A549 (cell line): ENCODE data around the gene HDGFL2. TPM values are rescaled to one million over a fixed set of nuclear protein-coding genes. Genes with fewer than 3 reads are reported as not detected.
A peak's percentile ranks its signal among the peaks of the same experiment; 100 is the strongest.

Experiments
- ATAC-seq, 2 experiments: fragments of 200-7000 bp in 1 of 2; fragments of >200 bp in 1 of 2; cut with Nextera tagmentation in 1 of 2; cut with Tn5 transposase in 1 of 2; 3 replicates each; pipeline versions ENCODE4 v1.8.0 to v1.9.1; 2018 to 2020; ENCODE audit warnings: mild to moderate bottlenecking in 1 of 2, moderate library complexity in 1 of 2
- CTCF ChIA-PET: fragments of 300-600 bp; sonication (Branson Sonifier 250); formaldehyde crosslinking; extraction: SDS; loops from one replicate; lab custom pipeline; 2021; ENCODE audit warnings: antibody characterized with exemption, inconsistent platforms; lab: Yijun Ruan, JAX
- POLR2A ChIA-PET: fragments of 350-600 bp; formaldehyde crosslinking; extraction: SDS; loops from one replicate; lab custom pipeline; 2021; ENCODE audit warnings: antibody characterized with exemption, inconsistent platforms; lab: Yijun Ruan, JAX
- DNase-seq, 2 experiments: peaks; one replicate each; pipeline versions ENCODE4 v3.0.0 to v3.0.0-alpha.2; 2011 to 2016; ENCODE audit warnings: low read depth in 1 of 2, low spot score in 1 of 2
- FAIRE-seq: peaks from 2 replicates; lab custom pipeline; 2011; peaks lifted over from hg19 to GRCh38; lab: Jason Lieb, UNC
- H3K27ac ChIP-seq, 2 experiments: fragments of >200 bp; sonication (Bioruptor Twin); formaldehyde crosslinking; 3 replicates each; pipeline ENCODE4 v1.5.1; 2016 to 2017
- H3K4me1 ChIP-seq: fragments of >200 bp; sonication (Bioruptor Twin); formaldehyde crosslinking; 3 replicates; pipeline ENCODE4 v1.6.1; 2016
- H3K4me2 ChIP-seq: fragments of >200 bp; sonication (Bioruptor Twin); formaldehyde crosslinking; 3 replicates; pipeline ENCODE4 v1.6.1; 2016
- H3K4me3 ChIP-seq: fragments of >200 bp; sonication (Bioruptor Twin); formaldehyde crosslinking; 3 replicates; pipeline ENCODE4 v1.5.1; 2016
- H3K9me3 ChIP-seq: fragments of >200 bp; sonication (Bioruptor Twin); formaldehyde crosslinking; 3 replicates; pipeline ENCODE4 v1.6.1; 2016
- BHLHE40 ChIP-seq: IDR thresholded peaks from 2 replicates; pipeline ENCODE4 v1.6.1; 2012; ENCODE audit warnings: low read depth, low read length, inconsistent platforms
- CTCF ChIP-seq: fragments of >200 bp; sonication (Bioruptor Twin); formaldehyde crosslinking; IDR thresholded peaks from 3 replicates; pipeline ENCODE4 v1.5.1; 2016
- E2F6 ChIP-seq: IDR thresholded peaks from 2 replicates; pipeline ENCODE4 v1.6.1; 2012; ENCODE audit warnings: low read depth, borderline replicate concordance
- ELK1 ChIP-seq: fragments of 150-350 bp; IDR thresholded peaks from 2 replicates; pipeline ENCODE4 v1.6.1; 2014; ENCODE audit warnings: low read depth, mild to moderate bottlenecking, low read length
- ESRRA ChIP-seq: fragments of 150-350 bp; IDR thresholded peaks from 2 replicates; pipeline ENCODE4 v1.6.1; 2014; ENCODE audit warnings: mild to moderate bottlenecking, low read length, borderline replicate concordance
- HEYL ChIP-seq: fragments of 250-450 bp; sonication (Bioruptor Pico); IDR thresholded peaks from 2 replicates; pipeline ENCODE4 v1.8.0; 2021; ENCODE audit warnings: mild to moderate bottlenecking, moderate library complexity
- HOXA7 ChIP-seq: fragments of 250-450 bp; sonication (Bioruptor Pico); IDR thresholded peaks from 2 replicates; pipeline ENCODE4 v1.5.0; 2020; ENCODE audit warnings: mild to moderate bottlenecking, moderate library complexity
- HOXB5 ChIP-seq: fragments of 250-450 bp; sonication (Bioruptor Pico); IDR thresholded peaks from 2 replicates; pipeline ENCODE4 v1.5.0; 2020; ENCODE audit warnings: mild to moderate bottlenecking, moderate library complexity
- MAX ChIP-seq: IDR thresholded peaks from 2 replicates; pipeline ENCODE4 v1.6.1; 2012
- MAZ ChIP-seq: fragments of 150-350 bp; IDR thresholded peaks from 2 replicates; pipeline ENCODE4 v1.6.1; 2014; ENCODE audit warnings: antibody characterized with exemption, low read depth, low read length, borderline replicate concordance
- MYC ChIP-seq: IDR thresholded peaks from 2 replicates; pipeline ENCODE4 v1.6.1; 2012; ENCODE audit warnings: mild to moderate bottlenecking, inconsistent platforms, low read length, improper control_type of control experiment, borderline replicate concordance
- NR3C1 ChIP-seq: fragments of >200 bp; sonication (Bioruptor Twin); formaldehyde crosslinking; IDR thresholded peaks from 3 replicates; pipeline ENCODE4 v1.6.1; 2017
- PBX3 ChIP-seq: IDR thresholded peaks from 2 replicates; pipeline ENCODE4 v1.6.1; 2012
- RAD21 ChIP-seq, 2 experiments: fragments of >200 bp in 1 of 2; sonication (Bioruptor Twin) in 1 of 2; formaldehyde crosslinking in 1 of 2; IDR thresholded peaks in 1 of 2; conservative IDR thresholded peaks in 1 of 2; 2 replicates in 1 of 2; 3 replicates in 1 of 2; pipeline ENCODE4 v1.6.1; 2012 to 2018; ENCODE audit warnings: inconsistent platforms in 1 of 2
- REST ChIP-seq: fragments of 200-600 bp; sonication (generic); IDR thresholded peaks from 2 replicates; pipeline ENCODE4 v1.6.1; 2016; ENCODE audit warnings: antibody characterized with exemption, mild to moderate bottlenecking, moderate library complexity
- SREBF2 ChIP-seq: fragments of 450-650 bp; IDR thresholded peaks from 2 replicates; pipeline ENCODE4 v1.6.1; 2014; ENCODE audit warnings: mild to moderate bottlenecking, moderate library complexity
- TFCP2L1 ChIP-seq: fragments of 250-450 bp; sonication (Bioruptor Pico); IDR thresholded peaks from 2 replicates; pipeline ENCODE4 v1.5.0; 2021; ENCODE audit warnings: mild to moderate bottlenecking
- ZC3H11A ChIP-seq: fragments of 450-650 bp; IDR thresholded peaks from 2 replicates; pipeline ENCODE4 v1.6.1; 2014; ENCODE audit warnings: antibody characterized with exemption, mild to moderate bottlenecking
- ZSCAN20 ChIP-seq: fragments of 250-450 bp; sonication (Bioruptor Pico); IDR thresholded peaks from 2 replicates; pipeline ENCODE4 v1.8.0; 2022; ENCODE audit warnings: mild to moderate bottlenecking, moderate library complexity
- WGBS: methylation state at CpG from one replicate; pipeline ENCODE4 v1.1.6; 2017; ENCODE audit errors: missing lambda C conversion rate; 5-methylcytosine and 5-hydroxymethylcytosine counted together
- polyA plus RNA-seq, 4 experiments: library from polyadenylated mRNA; depleted of rRNA in 3 of 4; stranded (reverse); fragments of >200 nt; fragmentation: RNase III in 1 of 4; extraction: RNeasy Plus Mini Kit Qiagen cat#74134 plus additional on column Dnase treatment in 1 of 4; gene quantifications; 2 replicates in 3 of 4; 3 replicates in 1 of 4; pipeline ENCODE4 v1.2.3, GENCODE V29; 2011 to 2017

HDGFL2 gene
- polyA plus RNA-seq, 2 of the 4 experiments (the other 2 are of a cell fraction) = 10.8 to 34.3 TPM

GRCh38 chr19:4534836-4535658 is 63.0 kb downstream of the HDGFL2 start, which contains the start of gene PLIN5:
TSS of gene PLIN5 (minus strand) at chr19:4535224. CDS start at chr19:4534074, 1,150 bp downstream.
- no peak for TF ChIP-seq NR3C1
- no peak for TF ChIP-seq ELK1
- TF ChIP-seq PBX3 = no peak
- TF ChIP-seq ZC3H11A = no peak
- TF ChIP-seq CTCF = no peak
- TF ChIP-seq ZSCAN20 (CRISPR knock-in tag) = no peak
- TF ChIP-seq MYC = no peak
- 23% methylated on average over 15 of the region's 49 CpGs for WGBS
- Histone ChIP-seq H3K4me2 (peak within 1 kb of the TSS; percentile 75), H3K9me3 (no peaks in the 10 kb centered on the region), H3K4me1 (no peaks in the 10 kb centered on the region), H3K4me3 (peak within 1 kb of the TSS; percentile 32; the same call in 1 of the 3 replicates), H3K27ac (0 out of 6 replicates have a peak within 1 kb of the TSS, but pooled peaks of 1 of the 2 experiments have one; percentile 28)
- DNase-seq (peak; percentile 65 to 66), FAIRE-seq (no peak), ATAC-seq (peak; percentile 61 to 83)
- POLR2A ChIA-PET = interaction anchor here (0.9 kb wide), 1 partner anchor 14 kb away, joined by 4 read pairs; no protein-coding TSS in a partner anchor
- CTCF ChIA-PET = interaction anchor here (0.6 to 3.5 kb wide), 5 partner anchors 11 to 545 kb away, joined by 3 to 51 read pairs (median 6); no protein-coding TSS in a partner anchor

GRCh38 chr19:4536798-4537197 is 64.7 kb downstream of the HDGFL2 start:
- no peak for ATAC-seq
- Histone ChIP-seq H3K9me3 (no peaks in the 10 kb centered on the region), H3K4me3 (no peak overlapping the region), H3K4me1 (no peaks in the 10 kb centered on the region), H3K4me2 (no peak overlapping the region), H3K27ac (no peak overlapping the region)
- TF ChIP-seq RAD21 (conservative IDR thresholded peaks at IDR 0.05 in 1 of 2, IDR thresholded peaks at IDR 0.05 in 1 of 2) (no peak), HOXA7 (CRISPR knock-in tag) (no peak)
- ChIA-PET CTCF (interaction anchor here (3.5 kb wide), 1 partner anchor 13 kb away, joined by 51 read pairs; no protein-coding TSS in a partner anchor), POLR2A (no interaction called here)
- no peak for FAIRE-seq
- 33% methylated on average over 1 of the region's 5 CpGs for WGBS
- no peak for DNase-seq

GRCh38 chr19:4537953-4538600 is 66.0 kb downstream of the HDGFL2 start:
- Histone ChIP-seq H3K4me1 (no peaks in the 10 kb centered on the region), H3K27ac (no peak overlapping the region), H3K4me3 (no peak overlapping the region), H3K4me2 (no peak overlapping the region), H3K9me3 (no peaks in the 10 kb centered on the region)
- DNase-seq = no peak
- WGBS = 84% methylated on average over 10 of the region's 27 CpGs
- ATAC-seq = no peak
- ChIA-PET CTCF (interaction anchor here (1.2 to 2.4 kb wide), 3 partner anchors 9 to 30 kb away, joined by 4 to 12 read pairs (median 4); no protein-coding TSS in a partner anchor), POLR2A (no interaction called here)
- FAIRE-seq = no peak
- no peak for TF ChIP-seq REST
- no peak for TF ChIP-seq MAX
- no peak for TF ChIP-seq TFCP2L1
- TF ChIP-seq HOXA7 (CRISPR knock-in tag) = no peak
- TF ChIP-seq HEYL (CRISPR knock-in tag) = no peak
- no peak for TF ChIP-seq SREBF2
- no peak for TF ChIP-seq E2F6
- TF ChIP-seq MAZ = no peak
- TF ChIP-seq ELK1 = no peak
- TF ChIP-seq ESRRA = no peak
- no peak for TF ChIP-seq ZC3H11A
- no peak for TF ChIP-seq HOXB5 (CRISPR knock-in tag)
- no peak for TF ChIP-seq BHLHE40
